HG03571 (cell line): ENCODE measurements around the gene PRR18.

Experiments used
- ATAC-seq: cut with Tn5 transposase; IDR thresholded peaks from one replicate; pipeline ENCODE4 v1.9.1; 2021; ENCODE audit not compliant: unreplicated experiment

Gene PRR18

DNA sequence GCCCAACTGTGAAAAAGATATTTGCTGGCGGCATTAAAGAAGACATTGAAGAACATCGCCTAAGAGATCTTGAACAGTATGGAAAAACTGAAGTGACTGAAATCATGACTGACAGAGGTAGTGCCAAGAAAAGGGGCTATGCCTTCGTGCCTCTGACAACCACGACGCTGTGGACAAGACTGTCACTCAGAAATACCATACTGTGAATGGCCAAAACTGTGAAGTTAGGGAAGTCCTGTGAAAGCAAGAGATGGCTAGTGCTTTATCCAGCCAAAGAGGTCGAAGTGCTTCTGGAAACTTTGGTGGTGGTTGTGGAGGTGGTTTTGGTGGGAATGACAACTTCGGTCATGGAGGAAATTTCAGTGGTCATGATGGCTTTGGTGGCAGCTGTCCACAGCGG lies 26.7 kb upstream of the PRR18 start:
- no peak for ATAC-seq

- ATAC-seq = peak; percentile 73
Measured at GRCh38 chr6:166333172-166333995, 25.2 kb upstream of the PRR18 start.

- no peak for ATAC-seq
Measured at GRCh38 chr6:166331503-166332415, 23.6 kb upstream of the PRR18 start.

GRCh38 chr6:166330612-166331011 lies 22.4 kb upstream of the PRR18 start:
- no peak for ATAC-seq

- ATAC-seq = peak; percentile 87
Measured at GRCh38 chr6:166325383-166326042, 17.3 kb upstream of the PRR18 start.

- ATAC-seq = no peak
Measured at GRCh38 chr6:166323395-166323794, 15.2 kb upstream of the PRR18 start.

DNA sequence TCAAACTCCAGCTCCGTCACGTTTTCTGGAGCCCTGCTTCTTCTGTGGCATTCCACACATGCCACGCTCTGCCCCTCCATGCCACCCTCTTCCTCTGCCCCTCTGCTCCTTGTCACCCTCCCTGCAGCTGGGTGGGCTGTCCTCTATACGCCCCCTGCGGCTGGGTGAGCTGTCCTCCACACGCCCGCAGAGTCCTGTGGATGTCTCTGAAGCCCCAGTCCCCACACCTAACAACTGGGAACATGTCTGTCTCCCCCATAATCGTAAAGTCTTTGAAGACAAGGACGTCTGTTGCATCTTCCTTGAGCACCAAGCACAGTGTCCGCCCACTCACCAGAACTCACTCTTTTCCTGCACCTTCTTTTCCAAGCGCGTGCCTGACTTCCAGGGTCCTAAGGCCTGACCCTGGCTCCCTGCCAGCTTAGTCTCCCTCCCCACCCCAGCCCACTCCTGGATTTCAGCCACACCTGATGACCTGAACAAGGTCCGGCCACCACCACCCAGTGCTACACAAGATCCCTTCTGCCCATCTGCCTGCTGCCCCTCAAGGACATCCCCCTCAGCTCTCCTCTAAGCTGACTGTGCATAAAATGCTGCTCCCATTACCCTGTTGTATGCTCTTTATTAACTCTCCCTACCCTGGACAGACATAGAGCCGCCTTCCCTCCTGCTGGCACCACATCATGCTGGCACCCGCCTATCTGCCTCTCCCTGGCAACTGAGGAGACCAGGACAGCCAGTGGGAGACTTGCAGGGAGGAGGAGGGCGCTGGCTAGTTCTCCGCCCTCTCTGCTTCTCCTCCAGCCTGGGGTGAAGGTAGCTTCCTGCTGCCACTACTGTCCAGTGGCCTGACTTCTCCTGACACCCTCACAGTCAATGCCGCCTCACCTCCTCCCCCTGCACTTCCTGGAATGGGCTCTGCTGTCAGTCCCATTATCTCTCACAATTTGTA lies 10.7 kb upstream of the PRR18 start:
- ATAC-seq = no peak

- ATAC-seq = no peak
Measured at GRCh38 chr6:166318227-166318626, 10.0 kb upstream of the PRR18 start.

DNA sequence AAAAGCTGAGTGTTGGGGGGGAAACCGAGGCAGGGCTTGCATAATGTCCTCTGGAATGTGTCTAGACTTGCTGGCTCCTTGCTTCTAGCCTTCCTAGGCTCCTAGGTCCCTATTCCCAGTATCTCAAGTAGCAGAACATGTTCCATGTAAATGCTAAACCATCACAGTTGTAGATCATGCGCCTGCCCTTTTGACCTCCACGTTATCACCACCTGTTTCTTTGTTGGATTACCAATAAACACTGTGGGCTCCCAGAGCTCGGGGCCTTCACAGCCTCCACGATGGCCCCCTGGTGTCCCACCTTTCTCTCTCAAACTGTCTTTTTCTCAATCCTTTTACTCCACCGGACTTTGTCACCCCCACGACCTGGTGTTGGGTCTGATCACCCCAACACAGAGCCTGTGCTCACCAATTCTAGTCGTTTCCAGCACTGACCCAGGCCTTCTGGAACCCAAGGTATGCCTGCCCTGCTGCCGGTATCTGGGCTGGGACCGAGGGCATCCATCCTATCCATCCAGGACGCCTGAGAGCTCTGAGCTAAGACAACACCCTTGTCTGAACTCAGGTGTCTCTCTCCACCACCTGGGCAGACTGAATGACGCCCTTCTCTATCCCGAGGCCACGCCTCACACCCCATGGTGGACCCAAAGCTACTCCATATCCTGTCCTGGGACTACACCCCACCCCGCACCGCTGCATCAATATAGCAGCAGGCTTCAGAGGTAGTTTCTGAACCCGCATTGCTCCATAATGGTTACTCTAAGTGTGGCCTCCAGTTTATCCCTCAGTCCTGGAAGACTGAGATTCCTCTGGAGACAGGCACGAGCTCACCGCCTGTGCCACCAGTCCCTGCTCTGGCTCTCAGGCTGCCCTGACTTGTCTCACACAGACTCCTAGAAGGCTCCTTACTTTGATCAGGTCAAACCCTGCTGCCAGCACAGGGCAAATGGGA lies 9.3 kb upstream of the PRR18 start:
- ATAC-seq = no peak

DNA sequence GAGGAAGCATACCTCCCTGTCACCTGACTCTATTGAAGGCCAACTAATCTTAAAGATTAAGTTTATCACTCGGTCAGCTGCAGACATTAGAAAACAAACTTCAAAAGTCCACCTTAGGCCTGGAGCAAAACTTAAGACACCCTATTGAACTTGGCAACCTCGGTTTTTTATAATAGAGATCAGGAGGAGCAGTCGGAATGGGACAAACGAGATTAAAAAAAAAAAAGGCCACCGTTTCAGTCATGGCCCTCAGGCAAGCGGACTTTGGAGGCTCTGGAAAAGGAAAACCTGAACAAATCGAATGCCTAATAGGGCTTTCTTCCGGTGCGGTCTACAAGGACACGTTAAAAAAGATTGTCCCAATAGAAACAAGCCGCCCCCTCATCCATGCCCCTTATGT lies 7.2 kb upstream of the PRR18 start:
- no peak for ATAC-seq

DNA sequence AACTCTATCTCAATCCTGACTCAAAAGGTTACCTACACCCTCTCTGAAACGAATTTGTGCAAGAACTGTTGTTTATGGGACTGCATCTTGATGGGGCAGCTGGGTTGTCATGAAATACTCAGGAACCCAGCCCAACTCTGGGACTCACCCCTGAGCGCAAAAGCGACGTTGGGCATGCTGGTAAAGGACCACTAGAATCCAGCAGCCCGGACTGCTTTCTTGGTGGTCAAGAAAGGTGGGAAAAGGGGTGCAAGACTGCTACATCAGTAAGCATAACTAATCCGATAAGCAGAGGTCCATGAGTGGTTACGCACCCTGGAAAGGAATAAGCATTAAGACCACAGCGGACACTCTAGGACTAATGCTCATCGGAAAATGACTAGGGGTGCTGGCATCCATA lies 6.3 kb upstream of the PRR18 start:
- no peak for ATAC-seq

DNA sequence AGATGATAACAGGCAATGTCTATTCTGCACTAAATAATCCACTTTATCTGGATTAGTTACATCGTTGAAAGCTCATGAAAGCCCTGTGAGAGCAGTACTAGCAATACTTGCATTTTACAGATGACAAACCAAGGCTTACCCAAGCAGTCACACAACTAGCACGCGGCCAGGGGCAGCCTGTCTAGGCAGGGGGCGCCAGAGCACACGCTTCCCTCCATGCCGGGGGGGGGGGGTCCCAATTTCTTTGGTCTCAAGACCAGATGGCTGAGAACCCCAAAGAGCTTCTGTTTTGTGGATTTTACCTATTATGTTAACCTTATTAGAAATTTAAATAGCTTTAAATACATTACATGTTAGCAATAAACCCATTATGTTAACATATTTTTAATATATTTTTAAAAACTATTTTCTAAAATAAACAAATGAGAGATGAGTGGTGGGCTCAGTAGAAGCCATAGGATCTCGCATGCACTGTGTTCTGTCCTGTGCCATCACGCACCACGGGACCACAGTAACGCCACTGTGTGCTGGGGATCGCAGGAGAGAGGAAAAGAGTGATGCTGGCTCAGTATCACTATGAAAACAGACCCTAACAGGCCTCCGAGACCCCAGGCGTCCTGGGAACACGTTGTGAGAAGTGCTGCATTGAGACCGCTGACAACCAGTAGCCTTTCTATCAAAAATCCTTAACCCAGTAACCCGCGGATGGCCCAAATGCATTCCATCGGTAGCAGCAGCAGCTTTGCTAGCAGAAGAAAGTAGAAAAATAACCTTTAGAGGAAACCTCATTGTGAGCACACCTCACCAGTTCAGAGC lies 5.3 kb upstream of the PRR18 start:
- no peak for ATAC-seq

GRCh38 chr6:166312832-166313231 lies 4.6 kb upstream of the PRR18 start:
- ATAC-seq = no peak

GRCh38 chr6:166310634-166311033 lies 2.4 kb upstream of the PRR18 start:
- ATAC-seq = no peak

GRCh38 chr6:166309977-166310376 lies 1.8 kb upstream of the PRR18 start:
- ATAC-seq = no peak

DNA sequence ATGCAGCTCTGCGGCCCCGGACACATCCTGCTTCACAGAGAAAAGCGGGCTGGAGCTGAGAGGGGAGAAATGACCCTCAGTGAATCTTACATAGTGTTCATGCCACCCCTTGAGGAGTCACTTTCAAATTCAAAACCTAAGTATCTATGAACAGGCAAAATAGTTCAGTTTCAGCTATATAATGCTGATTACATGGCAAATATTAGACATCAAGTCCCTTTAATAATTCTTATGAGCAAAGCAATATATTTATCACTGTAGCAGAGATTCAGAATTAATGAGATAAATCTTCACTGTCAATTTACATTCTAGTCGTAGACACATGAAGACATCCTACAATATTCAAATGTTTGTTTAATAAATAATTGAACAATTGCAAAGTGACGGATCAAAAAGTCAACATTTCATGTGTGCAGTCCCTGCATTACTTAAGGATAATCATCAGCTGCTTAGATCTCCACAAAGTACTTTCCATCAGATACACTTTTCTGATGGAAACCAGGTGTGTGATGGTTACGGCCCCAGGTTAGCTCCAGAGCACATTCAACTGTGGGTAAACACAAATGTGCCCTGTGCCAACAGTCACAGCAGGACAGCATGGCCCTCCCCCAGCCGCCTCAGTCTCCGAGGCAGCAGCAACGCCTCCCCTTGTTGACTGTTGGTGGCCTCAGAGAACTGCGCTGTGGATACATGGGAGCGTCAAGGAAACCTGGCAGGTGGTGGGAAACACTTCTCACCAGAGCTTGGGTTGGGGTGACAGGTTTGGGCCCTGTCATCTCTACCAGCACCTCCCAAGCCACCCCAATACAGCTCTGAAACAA lies 787 bp upstream of the PRR18 start:
- ATAC-seq = no peak
